Loucy (cell line): ENCODE data around the gene APLN.

Experiments
- H2AFZ ChIP-seq: fragments of 200-600 bp; sonication (generic); 2 replicates; pipeline ENCODE4 v1.6.0; 2016; ENCODE audit warnings: antibody characterized with exemption, mild to moderate bottlenecking, low read length, moderate library complexity
- H3F3A ChIP-seq: fragments of 200-600 bp; 2 replicates; pipeline ENCODE4 v1.6.0; 2016; ENCODE audit warnings: antibody characterized with exemption, low read depth, mild to moderate bottlenecking
- H3K27me3 ChIP-seq: fragments of 200-600 bp; sonication (generic); 2 replicates; pipeline ENCODE4 v1.6.1; 2014; ENCODE audit warnings: low read length, mild to moderate bottlenecking; ENCODE audit not compliant: insufficient read depth, poor library complexity, severe bottlenecking
- H3K36me3 ChIP-seq: fragments of 200-600 bp; sonication (generic); 2 replicates; pipeline ENCODE4 v1.6.1; 2016; ENCODE audit warnings: low read length; ENCODE audit not compliant: insufficient read depth
- H3K4me1 ChIP-seq: fragments of 200-600 bp; sonication (generic); 2 replicates; pipeline ENCODE4 v1.5.1; 2014; ENCODE audit warnings: low read length, mild to moderate bottlenecking; ENCODE audit not compliant: insufficient read depth, poor library complexity, severe bottlenecking
- H3K4me2 ChIP-seq: fragments of 200-600 bp; sonication (generic); 2 replicates; pipeline ENCODE4 v1.6.0; 2014; ENCODE audit warnings: antibody characterized with exemption, low read length, low read depth, mild to moderate bottlenecking; ENCODE audit not compliant: poor library complexity, severe bottlenecking
- H3K4me3 ChIP-seq: fragments of 200-600 bp; sonication (generic); 2 replicates; pipeline ENCODE4 v1.5.1; 2014; ENCODE audit warnings: low read length, mild to moderate bottlenecking, mixed read lengths; ENCODE audit not compliant: poor library complexity, severe bottlenecking
- H3K79me2 ChIP-seq: fragments of 200-600 bp; sonication (generic); 2 replicates; pipeline ENCODE4 v1.6.1; 2014; ENCODE audit warnings: low read length; ENCODE audit not compliant: insufficient read depth
- H3K9ac ChIP-seq: fragments of 200-600 bp; sonication (generic); 2 replicates; pipeline ENCODE4 v1.6.0; 2014; ENCODE audit warnings: mild to moderate bottlenecking, low read depth, low read length, moderate library complexity; ENCODE audit not compliant: poor library complexity, severe bottlenecking
- H3K9me2 ChIP-seq: fragments of 200-600 bp; sonication (generic); replicated peaks from 2 replicates; pipeline ENCODE4 v1.6.1; 2016; ENCODE audit warnings: low read depth, low read length, mixed read lengths
- H3K9me3 ChIP-seq: fragments of 200-600 bp; sonication (generic); 2 replicates; pipeline ENCODE4 v1.6.1; 2014; ENCODE audit warnings: mild to moderate bottlenecking, antibody characterized with exemption, low read length, low read depth; ENCODE audit not compliant: insufficient read depth
- H4K20me1 ChIP-seq: fragments of 200-600 bp; sonication (generic); 2 replicates; pipeline ENCODE4 v1.6.0; 2014; ENCODE audit warnings: antibody characterized with exemption, low read length, mild to moderate bottlenecking; ENCODE audit not compliant: insufficient read depth, poor library complexity, severe bottlenecking
- CTCF ChIP-seq: fragments of 200-600 bp; sonication (generic); conservative IDR thresholded peaks from 2 replicates; pipeline ENCODE4 v1.5.1; 2014; ENCODE audit warnings: mild to moderate bottlenecking, antibody characterized with exemption, low read length
- EZH2phosphoT487 ChIP-seq: fragments of 200-600 bp; IDR thresholded peaks from 2 replicates; pipeline ENCODE4 v1.6.1; 2018; ENCODE audit warnings: antibody characterized with exemption, mild to moderate bottlenecking, moderate library complexity, borderline replicate concordance

Gene APLN

GRCh38 chrX:129650183-129650689, 4.5 kb downstream of the APLN start:
- Histone ChIP-seq H3K4me2 (no peak overlapping the region), H3K36me3 (no peaks in the 10 kb centered on the region), H3F3A (no peaks in the 10 kb centered on the region), H3K4me1 (peaks cover 4% of the 10 kb centered on the region), H3K79me2 (no peaks in the 10 kb centered on the region), H4K20me1 (no peaks in the 10 kb centered on the region), H2AFZ (no peak overlapping the region), H3K9me3 (no peaks in the 10 kb centered on the region), H3K9me2 (no peaks in the 10 kb centered on the region), H3K9ac (no peak overlapping the region), H3K27me3 (no peaks in the 10 kb centered on the region), H3K4me3 (no peak overlapping the region)
- no peak for TF ChIP-seq EZH2phosphoT487

GRCh38 chrX:129649268-129650182, 5.2 kb downstream of the APLN start:
- Histone ChIP-seq H3K9ac (no peak overlapping the region), H3K9me3 (no peaks in the 10 kb centered on the region), H3K36me3 (no peaks in the 10 kb centered on the region), H3F3A (no peaks in the 10 kb centered on the region), H4K20me1 (no peaks in the 10 kb centered on the region), H3K79me2 (no peaks in the 10 kb centered on the region), H3K4me1 (peaks cover 4% of the 10 kb centered on the region), H3K9me2 (no peaks in the 10 kb centered on the region), H3K27me3 (no peaks in the 10 kb centered on the region), H2AFZ (no peak overlapping the region), H3K4me2 (no peak overlapping the region), H3K4me3 (no peak overlapping the region)
- no peak for TF ChIP-seq EZH2phosphoT487
- TF ChIP-seq CTCF, result no peak

GRCh38 chrX:129648514-129649267, 6.1 kb downstream of the APLN start:
- Histone ChIP-seq H2AFZ (no peak overlapping the region), H3K9me2 (no peaks in the 10 kb centered on the region), H3K36me3 (no peaks in the 10 kb centered on the region), H3K4me3 (no peak overlapping the region), H3K9me3 (no peaks in the 10 kb centered on the region), H4K20me1 (no peaks in the 10 kb centered on the region), H3K4me1 (no peaks in the 10 kb centered on the region), H3F3A (no peaks in the 10 kb centered on the region), H3K79me2 (no peaks in the 10 kb centered on the region), H3K27me3 (no peaks in the 10 kb centered on the region), H3K4me2 (no peak overlapping the region), H3K9ac (no peak overlapping the region)
- TF ChIP-seq EZH2phosphoT487 (no peak), CTCF (no peak)
